Kidney (tissue), 14 donors: Measurements from ENCODE around the gene RLN2. TPM values are rescaled to one million over a fixed set of nuclear protein-coding genes. Genes with fewer than 3 reads are reported as not detected.

Source experiments
- DNase-seq, 5 donors: peaks; one replicate each; pipeline ENCODE4 v3.0.0-alpha.2; 2013 to 2020
- FAIRE-seq: peaks from 2 replicates; lab custom pipeline; 2012; peaks lifted over from hg19 to GRCh38; lab: Jason Lieb, UNC
- H3K27ac ChIP-seq, 2 donors: one replicate each; pipeline ENCODE4 v1.7.0; 2013; ENCODE audit warnings: low read depth in 2 of 2, low read length in 2 of 2, inconsistent platforms in 1 of 2
- H3K27me3 ChIP-seq: one replicate; pipeline ENCODE4 v1.7.1; 2013; ENCODE audit warnings: low read length, inconsistent platforms; ENCODE audit not compliant: control insufficient read depth, insufficient read depth
- H3K36me3 ChIP-seq, 3 donors: one replicate each; pipeline versions ENCODE4 v1.7.0 to v1.7.1; 2013; ENCODE audit warnings: low read length in 3 of 3, control low read depth in 1 of 3, inconsistent platforms in 1 of 3; ENCODE audit not compliant: insufficient read depth in 3 of 3, control insufficient read depth in 2 of 3
- H3K4me1 ChIP-seq, 3 donors: one replicate each; pipeline versions ENCODE4 v1.7.0 to v1.7.1; 2013; ENCODE audit warnings: low read length in 3 of 3, inconsistent platforms in 1 of 3, low read depth in 1 of 3; ENCODE audit not compliant: control insufficient read depth in 2 of 3, insufficient read depth in 2 of 3
- H3K4me3 ChIP-seq, 3 donors: one replicate each; pipeline versions ENCODE4 v1.7.0 to v1.8.1; 2013; ENCODE audit warnings: low read length in 3 of 3, control low read depth in 1 of 3, inconsistent platforms in 1 of 3
- H3K9ac ChIP-seq, 3 donors: one replicate each; pipeline versions ENCODE4 v1.7.0 to v1.7.1; 2013; ENCODE audit warnings: low read length in 3 of 3, control low read depth in 1 of 3, inconsistent platforms in 1 of 3
- H3K9me3 ChIP-seq, 3 donors: one replicate each; pipeline versions ENCODE4 v1.7.0 to v1.7.1; 2013; ENCODE audit warnings: low read length in 3 of 3, control low read depth in 1 of 3, inconsistent platforms in 1 of 3; ENCODE audit not compliant: control insufficient read depth in 2 of 3, insufficient read depth in 1 of 3
- CTCF ChIP-seq: IDR thresholded peaks from 3 replicates; pipeline ENCODE4 v1.5.1; 2012; ENCODE audit warnings: mild to moderate bottlenecking, moderate library complexity, borderline replicate concordance; ENCODE audit not compliant: insufficient read depth; ENCODE audit errors: extremely low read depth
- intact Hi-C: fragments of 100-400 bp; cut with DNase I; formaldehyde crosslinking; loops from one replicate; pipeline ENCODE4 v1.11.1; 2022
- polyA plus RNA-seq: library from polyadenylated mRNA; stranded (reverse); fragments of 350-450 nt; fragmentation: Illumina TruSeq; extraction: RNeasy Lipid Tissue Mini Kit (QIAGEN cat#74804); gene quantifications from one replicate; pipeline ENCODE4 v1.2.3, GENCODE V29; 2014; ENCODE audit warnings: low read depth, low replicate concordance; ENCODE audit not compliant: insufficient read depth
- total RNA-seq: library from RNA; stranded (reverse); fragmentation: NEBNext Ultra II Directional; extraction: Animal tissue kit (Norgen Biotek cat#: 25700); gene quantifications from one replicate; pipeline ENCODE4 v1.2.1, GENCODE V29; 2021
- donor health status: control.
- donor health status: control.
- donor health status: control.
- donor health status: control.
- donor health status: control.
- donor health status: DM: yes; HTN: yes; CAD: no.
- donor health status: Normal renal cell carcinoma (clear cell type).

The RLN2 gene
- total and polyA plus RNA-seq, 2 donors from 2014 or later = 1.1 to 3.5 TPM

- Histone ChIP-seq H3K9ac (no peak overlapping the region), H3K9me3 (no peaks in the 10 kb centered on the region), H3K4me1 (no peaks in the 10 kb centered on the region), H3K27ac (no peak overlapping the region), H3K36me3 (no peaks in the 10 kb centered on the region), H3K27me3 (no peaks in the 10 kb centered on the region), H3K4me3 (no peak overlapping the region)
- no peak for TF ChIP-seq CTCF
- intact Hi-C loops = no loop called here
- DNase-seq (no peak), FAIRE-seq (no peak)
Observed at GRCh38 chr9:5265939-5266338, 38.6 kb downstream of the RLN2 start.

- Histone ChIP-seq H3K36me3 (no peaks in the 10 kb centered on the region), H3K9ac (no peak overlapping the region), H3K4me1 (no peaks in the 10 kb centered on the region), H3K27me3 (no peaks in the 10 kb centered on the region), H3K27ac (no peak overlapping the region), H3K9me3 (no peaks in the 10 kb centered on the region), H3K4me3 (no peak overlapping the region)
- FAIRE-seq = no peak
- no peak for TF ChIP-seq CTCF
- intact Hi-C loops = no loop called here
- DNase-seq = no peak
Observed at GRCh38 chr9:5264219-5264595, 40.3 kb downstream of the RLN2 start.

- Histone ChIP-seq H3K27me3 (no peaks in the 10 kb centered on the region), H3K9ac (no peak overlapping the region), H3K9me3 (no peaks in the 10 kb centered on the region), H3K27ac (no peak overlapping the region), H3K36me3 (no peaks in the 10 kb centered on the region), H3K4me3 (peak overlapping the region in 1 of 3 donors; percentile 2), H3K4me1 (no peaks in the 10 kb centered on the region)
- FAIRE-seq = no peak
- intact Hi-C loops = no loop called here
- DNase-seq = peak in 2 of 5 donors; percentile 19 to 31
- peak; percentile 13 for TF ChIP-seq CTCF
Observed at GRCh38 chr9:5263351-5264218, 40.9 kb downstream of the RLN2 start.

Other genes with a start within 250 kb of the RLN2 start
- gene INSL6, start 119.1 kb downstream of the RLN2 start, total RNA-seq = 0.47 TPM
- gene INSL6, start 119.1 kb downstream of the RLN2 start, polyA plus RNA-seq = not detected
- not detected for gene INSL4, start 73.3 kb downstream of the RLN2 start, total RNA-seq
- not detected for gene INSL4, start 73.3 kb downstream of the RLN2 start, polyA plus RNA-seq
- gene RLN1, start 35.2 kb upstream of the RLN2 start, total RNA-seq = 0.57 TPM
- gene RLN1, start 35.2 kb upstream of the RLN2 start, polyA plus RNA-seq = 0.82 TPM
- 35.2 TPM for gene PLGRKT, start 133.2 kb upstream of the RLN2 start, total RNA-seq
- gene PLGRKT, start 133.2 kb upstream of the RLN2 start, polyA plus RNA-seq = 50.9 TPM
- 5.0 TPM for gene CD274, start 145.8 kb upstream of the RLN2 start, total RNA-seq
- gene CD274, start 145.8 kb upstream of the RLN2 start, polyA plus RNA-seq = 2.0 TPM
- 2.4 TPM for gene PDCD1LG2, start 205.8 kb upstream of the RLN2 start, total RNA-seq
- 1.5 TPM for gene PDCD1LG2, start 205.8 kb upstream of the RLN2 start, polyA plus RNA-seq